GM12801 (cell line): Measurements from ENCODE around the gene BIN1.

Experiments
- TF ChIP-seq, protein P1 (sequence below): IDR thresholded peaks from one replicate; pipeline ENCODE4 v1.5.1; 2011; ENCODE audit warnings: control low read depth; ENCODE audit not compliant: insufficient read length; ENCODE audit errors: extremely low read depth

Gene BIN1

GRCh38 chr2:127107622-127107999 is 657 bp upstream of the BIN1 start:
- TF ChIP-seq, protein P1, sequence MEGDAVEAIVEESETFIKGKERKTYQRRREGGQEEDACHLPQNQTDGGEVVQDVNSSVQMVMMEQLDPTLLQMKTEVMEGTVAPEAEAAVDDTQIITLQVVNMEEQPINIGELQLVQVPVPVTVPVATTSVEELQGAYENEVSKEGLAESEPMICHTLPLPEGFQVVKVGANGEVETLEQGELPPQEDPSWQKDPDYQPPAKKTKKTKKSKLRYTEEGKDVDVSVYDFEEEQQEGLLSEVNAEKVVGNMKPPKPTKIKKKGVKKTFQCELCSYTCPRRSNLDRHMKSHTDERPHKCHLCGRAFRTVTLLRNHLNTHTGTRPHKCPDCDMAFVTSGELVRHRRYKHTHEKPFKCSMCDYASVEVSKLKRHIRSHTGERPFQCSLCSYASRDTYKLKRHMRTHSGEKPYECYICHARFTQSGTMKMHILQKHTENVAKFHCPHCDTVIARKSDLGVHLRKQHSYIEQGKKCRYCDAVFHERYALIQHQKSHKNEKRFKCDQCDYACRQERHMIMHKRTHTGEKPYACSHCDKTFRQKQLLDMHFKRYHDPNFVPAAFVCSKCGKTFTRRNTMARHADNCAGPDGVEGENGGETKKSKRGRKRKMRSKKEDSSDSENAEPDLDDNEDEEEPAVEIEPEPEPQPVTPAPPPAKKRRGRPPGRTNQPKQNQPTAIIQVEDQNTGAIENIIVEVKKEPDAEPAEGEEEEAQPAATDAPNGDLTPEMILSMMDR, result no peak

DNA sequence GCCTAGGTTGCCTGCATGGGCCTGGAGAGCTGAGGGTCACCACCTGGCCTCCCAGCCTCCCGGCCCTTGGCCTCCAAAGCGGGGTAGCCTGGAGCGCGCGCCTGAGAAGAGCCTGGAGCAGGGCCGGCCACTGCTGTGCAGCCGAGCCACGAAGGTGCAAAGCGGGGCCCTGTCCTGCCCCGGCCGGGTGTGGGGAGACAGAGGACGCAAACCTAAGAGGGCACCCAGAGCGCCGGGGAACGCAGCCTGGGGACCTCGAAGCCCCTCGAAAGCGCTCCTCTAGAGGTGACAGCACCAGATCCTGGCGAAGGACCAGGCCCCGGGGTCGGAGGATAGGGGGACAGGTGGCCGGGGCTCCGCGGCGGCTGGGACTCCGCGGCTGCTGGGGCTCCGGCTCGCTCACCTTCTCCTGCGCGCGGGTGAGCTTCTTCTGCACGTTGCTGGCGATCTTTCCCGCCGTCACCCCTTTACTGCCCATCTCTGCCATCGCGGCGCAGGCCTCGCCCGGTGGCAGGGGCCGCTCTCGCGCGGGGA is 430 bp downstream of the BIN1 start:
- TF ChIP-seq, protein P1, result no peak

GRCh38 chr2:127105656-127106456 is 1.1 kb downstream of the BIN1 start:
- TF ChIP-seq, protein P1, result no peak

DNA sequence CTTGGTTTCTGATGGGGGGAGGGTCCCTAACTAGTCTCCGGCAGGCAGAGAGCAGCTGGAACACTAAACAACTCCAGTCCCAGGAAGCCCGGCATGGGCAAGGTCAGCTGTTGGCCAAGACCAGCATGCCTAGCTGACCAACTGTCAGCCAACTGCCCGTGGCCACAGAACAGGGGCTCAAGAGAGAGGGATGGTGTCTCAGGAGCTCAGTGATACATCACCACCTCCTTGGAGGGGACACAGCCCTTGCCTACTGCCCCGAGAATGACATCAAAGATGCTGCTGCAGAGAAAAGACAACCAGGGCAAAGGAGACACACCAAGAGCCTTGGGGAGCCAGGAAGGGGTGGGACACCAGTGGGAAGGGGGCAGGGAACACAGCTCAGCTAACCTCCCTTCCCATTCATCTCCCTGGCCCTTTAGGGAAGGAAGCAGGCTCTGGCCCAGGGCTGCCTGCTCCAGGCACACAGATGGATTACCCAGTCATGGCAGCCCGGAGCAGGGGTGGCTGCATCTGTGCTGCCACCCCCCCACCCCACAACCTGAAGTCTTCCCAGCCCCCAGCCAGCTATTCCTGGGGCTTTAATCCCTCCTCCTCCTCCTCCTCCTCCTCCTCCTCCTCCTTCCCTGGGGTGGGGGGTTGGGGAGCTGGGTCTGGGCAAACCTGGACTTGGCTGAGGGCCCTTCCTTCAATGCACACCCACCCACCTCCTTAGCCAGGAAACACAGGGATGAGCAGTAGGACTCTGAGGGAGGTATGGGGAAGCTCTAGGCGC is 1.9 kb downstream of the BIN1 start:
- TF ChIP-seq, protein P1, result no peak

DNA sequence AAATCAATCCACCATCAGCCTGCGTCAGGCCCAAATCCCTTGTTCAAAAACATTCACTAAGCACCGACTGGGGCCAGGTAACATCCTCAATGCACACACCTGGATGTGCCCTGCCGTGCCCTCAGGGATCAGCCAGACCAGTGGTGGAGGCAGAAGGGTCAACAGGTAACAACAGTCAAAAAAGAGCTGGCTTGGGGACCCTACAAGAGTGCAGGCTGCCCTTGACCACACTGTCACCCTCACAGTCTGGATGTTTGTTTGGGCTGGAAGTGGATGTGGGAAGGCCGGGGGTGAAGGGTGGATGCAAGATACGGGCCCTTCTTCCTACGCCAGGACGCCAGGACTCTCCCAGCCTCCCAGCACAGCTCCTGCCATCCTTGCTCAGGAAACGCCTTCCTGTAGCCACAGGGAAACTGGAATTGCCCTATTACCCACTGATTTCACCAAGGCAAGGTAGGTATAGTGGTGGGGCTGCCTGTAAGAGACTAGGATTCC is 2.7 kb downstream of the BIN1 start:
- TF ChIP-seq, protein P1, result no peak

DNA sequence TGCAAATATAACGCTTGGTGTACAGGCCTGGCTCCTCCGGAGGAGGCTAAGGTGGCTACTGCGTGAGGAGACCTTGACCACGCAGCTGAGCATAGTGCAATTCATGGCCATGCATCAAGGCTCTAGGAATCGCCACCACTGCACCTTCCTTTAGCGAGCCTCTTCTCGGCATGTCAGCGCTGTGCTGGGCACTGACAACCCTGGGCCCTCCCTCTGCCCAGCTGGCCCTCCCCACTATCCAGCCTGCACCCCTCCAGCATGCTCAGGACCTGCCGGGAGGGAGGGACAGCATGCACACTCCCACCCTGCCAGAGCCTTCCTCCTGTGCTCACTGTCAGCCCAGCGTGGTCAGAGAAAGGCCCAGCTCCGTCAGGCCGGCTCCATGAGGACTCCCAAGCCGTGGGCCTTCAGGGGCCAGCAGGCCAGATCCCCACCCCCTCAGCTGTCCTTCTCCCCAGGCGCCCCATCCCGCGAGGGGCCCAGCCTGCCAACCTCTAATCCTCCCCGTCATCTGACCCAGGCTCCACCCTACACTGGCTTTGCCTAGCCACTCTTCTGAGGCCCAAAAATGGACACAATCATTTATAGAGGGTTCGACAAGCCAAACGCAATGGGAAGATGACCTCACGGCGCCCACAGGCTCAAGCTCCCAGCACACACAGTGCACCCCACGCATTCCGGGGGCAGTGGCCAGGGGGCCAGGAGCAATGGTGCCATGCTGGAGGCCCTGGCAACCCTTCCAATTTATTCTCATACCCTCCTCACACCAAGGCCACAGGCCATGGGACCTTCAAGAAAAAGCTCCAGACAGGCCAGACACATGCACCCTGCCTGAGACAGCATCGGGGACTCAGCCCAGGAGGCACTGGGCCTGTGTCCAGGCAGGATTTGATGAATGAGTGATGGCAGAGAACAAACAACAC is 3.5 kb downstream of the BIN1 start:
- TF ChIP-seq, protein P1, result no peak
